Adipocyte (in vitro differentiated cells): ENCODE data around the gene DLGAP1.

Experiments used
- DNase-seq: peaks from one replicate; pipeline ENCODE4 v3.0.0-alpha.2; 2015; ENCODE audit warnings: low read depth
- H3K27me3 ChIP-seq: replicated peaks from 2 replicates; pipeline ENCODE4 v1.7.0; 2013; ENCODE audit warnings: mild to moderate bottlenecking, low read length, moderate library complexity; ENCODE audit not compliant: control insufficient read depth, insufficient read depth
- H3K36me3 ChIP-seq: 2 replicates; pipeline ENCODE4 v1.7.0; 2013; ENCODE audit warnings: low read length, mild to moderate bottlenecking, moderate library complexity; ENCODE audit not compliant: control insufficient read depth, insufficient read depth, severe bottlenecking
- H3K4me1 ChIP-seq: 2 replicates; pipeline ENCODE4 v1.7.0; 2013; ENCODE audit warnings: mild to moderate bottlenecking, low read length, moderate library complexity; ENCODE audit not compliant: control insufficient read depth, insufficient read depth
- H3K4me3 ChIP-seq: 2 replicates; pipeline ENCODE4 v1.7.0; 2013; ENCODE audit warnings: mild to moderate bottlenecking, low read length, moderate library complexity
- H3K9ac ChIP-seq: 2 replicates; pipeline ENCODE4 v1.7.0; 2013; ENCODE audit warnings: mild to moderate bottlenecking, low read length, moderate library complexity
- H3K9me3 ChIP-seq: 2 replicates; pipeline ENCODE4 v1.7.0; 2013; ENCODE audit warnings: mild to moderate bottlenecking, low read length, moderate library complexity; ENCODE audit not compliant: control insufficient read depth

DLGAP1 gene

GRCh38 chr18:3851159-3851558 lies 603.9 kb downstream of the DLGAP1 start:
- Histone ChIP-seq H3K27me3 (no peaks in the 10 kb centered on the region), H3K4me1 (no peaks in the 10 kb centered on the region), H3K9me3 (no peaks in the 10 kb centered on the region), H3K4me3 (no peak overlapping the region), H3K9ac (no peak overlapping the region), H3K36me3 (no peaks in the 10 kb centered on the region)
- DNase-seq: no peak

GRCh38 chr18:3848316-3848715 lies 606.8 kb downstream of the DLGAP1 start:
- H3K9me3 ChIP-seq: no peaks in the 10 kb centered on the region
- DNase-seq: no peak
- no peaks in the 10 kb centered on the region for H3K36me3 ChIP-seq
- no peaks in the 10 kb centered on the region for H3K4me1 ChIP-seq
- H3K4me3 ChIP-seq: no peak overlapping the region
- no peak overlapping the region for H3K9ac ChIP-seq
- no peaks in the 10 kb centered on the region for H3K27me3 ChIP-seq

DNA sequence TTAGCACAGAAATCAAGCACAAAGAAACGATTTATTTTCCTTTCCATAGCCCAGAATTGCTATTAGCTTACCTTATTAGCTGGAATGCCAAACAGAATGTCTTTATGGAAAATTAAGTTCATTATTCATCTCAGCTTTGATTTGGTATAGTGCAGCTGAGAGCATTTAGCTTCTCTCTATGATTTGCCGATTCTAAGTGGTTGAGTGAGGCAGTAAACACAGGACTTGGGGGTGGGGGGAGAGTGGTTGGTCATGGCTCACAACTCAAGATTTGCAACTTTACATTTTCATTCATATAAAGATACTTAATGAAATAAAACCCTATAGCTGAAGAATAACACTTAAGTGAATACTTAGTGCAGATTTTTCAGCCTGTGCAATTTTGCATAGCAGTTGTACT lies 609.9 kb downstream of the DLGAP1 start:
- Histone ChIP-seq H3K9ac (no peak overlapping the region), H3K9me3 (no peaks in the 10 kb centered on the region), H3K4me1 (no peaks in the 10 kb centered on the region), H3K4me3 (no peak overlapping the region), H3K27me3 (no peaks in the 10 kb centered on the region), H3K36me3 (no peaks in the 10 kb centered on the region)
- no peak for DNase-seq

DNA sequence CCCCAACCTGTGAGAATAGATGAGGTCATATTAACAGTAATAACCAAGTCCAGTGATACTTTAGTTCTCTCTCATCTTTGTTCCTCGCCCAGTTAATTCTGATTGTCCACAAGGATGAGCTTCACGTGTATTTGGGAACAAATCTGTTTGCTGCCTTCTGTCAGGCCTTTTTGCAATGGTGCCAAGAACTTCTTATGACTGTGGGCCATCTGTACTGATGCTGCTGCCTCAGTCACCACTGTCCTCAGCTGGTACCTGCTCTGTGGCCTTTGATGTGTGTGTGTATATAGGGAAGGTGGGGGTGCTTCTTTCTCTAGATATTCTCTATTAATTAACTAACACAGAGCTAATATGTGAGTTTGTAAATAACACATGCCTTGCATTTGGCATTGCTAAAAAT lies 612.3 kb downstream of the DLGAP1 start:
- H3K9ac ChIP-seq: no peak overlapping the region
- DNase-seq: no peak
- no peaks in the 10 kb centered on the region for H3K27me3 ChIP-seq
- no peaks in the 10 kb centered on the region for H3K36me3 ChIP-seq
- H3K9me3 ChIP-seq: no peaks in the 10 kb centered on the region
- no peak overlapping the region for H3K4me3 ChIP-seq
- H3K4me1 ChIP-seq: no peaks in the 10 kb centered on the region

DNA sequence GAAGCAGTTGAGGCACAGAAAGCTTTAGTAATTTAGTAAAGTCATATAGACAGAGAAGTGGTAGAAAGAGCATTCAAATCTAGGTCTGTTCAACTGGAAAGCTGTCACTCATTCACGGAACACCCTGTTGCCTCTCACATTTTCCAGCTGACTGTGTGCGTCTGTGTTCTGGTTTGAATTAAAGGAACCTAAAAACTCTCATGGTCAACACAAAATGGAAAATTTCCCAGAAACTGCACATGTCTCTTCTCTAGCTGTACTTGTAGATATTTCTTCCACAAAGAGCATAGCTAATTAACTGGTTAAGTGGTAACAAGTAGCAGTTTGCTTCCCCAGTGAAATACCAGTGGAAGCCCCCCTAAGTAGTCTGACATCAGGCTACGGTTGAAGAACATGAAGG lies 614.3 kb downstream of the DLGAP1 start:
- no peaks in the 10 kb centered on the region for H3K9me3 ChIP-seq
- no peak overlapping the region for H3K4me3 ChIP-seq
- H3K36me3 ChIP-seq: no peaks in the 10 kb centered on the region
- DNase-seq: no peak
- no peaks in the 10 kb centered on the region for H3K27me3 ChIP-seq
- H3K9ac ChIP-seq: no peak overlapping the region
- no peaks in the 10 kb centered on the region for H3K4me1 ChIP-seq

GRCh38 chr18:3839581-3839981 lies 615.5 kb downstream of the DLGAP1 start:
- no peaks in the 10 kb centered on the region for H3K4me1 ChIP-seq
- no peak for DNase-seq
- H3K27me3 ChIP-seq: no peaks in the 10 kb centered on the region

DNA sequence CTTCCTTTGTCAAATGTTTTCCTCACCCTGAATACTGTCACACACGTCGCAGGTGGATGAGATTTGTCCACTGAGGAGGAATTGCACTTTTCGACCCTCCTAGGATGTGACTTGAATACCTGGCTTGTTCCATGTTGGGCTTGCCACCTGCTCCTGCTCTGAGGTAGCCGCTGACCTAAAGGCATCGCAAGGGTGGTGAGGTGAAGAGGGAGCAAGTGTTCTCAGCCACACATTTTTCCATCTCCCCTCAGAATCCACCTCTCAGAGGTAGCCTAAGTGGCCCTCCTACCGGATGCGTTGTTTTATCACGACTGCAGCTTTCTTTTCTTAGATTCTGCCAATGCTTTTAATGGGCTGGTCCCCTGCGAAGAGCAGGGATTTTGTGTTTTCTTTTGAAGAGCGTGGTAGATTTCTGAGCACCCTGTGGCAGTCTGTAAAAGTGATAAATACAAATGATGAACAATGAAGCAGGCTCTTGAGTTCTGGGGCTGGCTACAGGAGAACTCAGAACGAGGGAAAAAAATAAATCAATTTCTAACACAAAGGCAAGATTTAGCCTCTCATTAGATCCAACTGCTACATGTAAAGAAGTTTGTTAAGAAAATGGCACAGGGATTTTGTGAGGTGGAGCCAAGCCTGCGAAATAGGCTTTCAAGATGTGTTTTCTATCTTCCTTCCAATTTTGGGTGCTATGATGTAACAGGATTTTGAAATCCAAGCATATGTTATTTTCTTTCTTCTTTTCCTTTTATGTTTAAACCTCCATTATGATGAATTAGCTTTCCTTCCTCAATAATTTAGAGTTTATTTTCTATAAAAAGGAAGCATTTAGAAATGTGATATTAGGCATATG lies 618.4 kb downstream of the DLGAP1 start:
- no peak for DNase-seq
- no peaks in the 10 kb centered on the region for H3K27me3 ChIP-seq
- no peak overlapping the region for H3K4me3 ChIP-seq
- no peaks in the 10 kb centered on the region for H3K4me1 ChIP-seq
- no peaks in the 10 kb centered on the region for H3K36me3 ChIP-seq
- H3K9ac ChIP-seq: no peak overlapping the region
- H3K9me3 ChIP-seq: no peaks in the 10 kb centered on the region

More at GRCh38 chr18:3839581-3839981, 615.5 kb downstream of the DLGAP1 start:
- Histone ChIP-seq H3K4me3 (no peak overlapping the region), H3K36me3 (no peaks in the 10 kb centered on the region), H3K9me3 (no peaks in the 10 kb centered on the region), H3K9ac (no peak overlapping the region)

GRCh38 chr18:3832025-3832638 lies 623.0 kb downstream of the DLGAP1 start:
- Histone ChIP-seq H3K27me3 (no peaks in the 10 kb centered on the region), H3K9ac (no peak overlapping the region), H3K4me3 (no peak overlapping the region), H3K9me3 (no peaks in the 10 kb centered on the region), H3K36me3 (no peaks in the 10 kb centered on the region), H3K4me1 (no peaks in the 10 kb centered on the region)
- DNase-seq: no peak

GRCh38 chr18:3830604-3831003 lies 624.5 kb downstream of the DLGAP1 start:
- H3K4me1 ChIP-seq: no peaks in the 10 kb centered on the region
- H3K36me3 ChIP-seq: no peaks in the 10 kb centered on the region
- H3K9me3 ChIP-seq: no peaks in the 10 kb centered on the region
- H3K9ac ChIP-seq: no peak overlapping the region
- H3K4me3 ChIP-seq: no peak overlapping the region
- no peak for DNase-seq
- H3K27me3 ChIP-seq: no peaks in the 10 kb centered on the region

DNA sequence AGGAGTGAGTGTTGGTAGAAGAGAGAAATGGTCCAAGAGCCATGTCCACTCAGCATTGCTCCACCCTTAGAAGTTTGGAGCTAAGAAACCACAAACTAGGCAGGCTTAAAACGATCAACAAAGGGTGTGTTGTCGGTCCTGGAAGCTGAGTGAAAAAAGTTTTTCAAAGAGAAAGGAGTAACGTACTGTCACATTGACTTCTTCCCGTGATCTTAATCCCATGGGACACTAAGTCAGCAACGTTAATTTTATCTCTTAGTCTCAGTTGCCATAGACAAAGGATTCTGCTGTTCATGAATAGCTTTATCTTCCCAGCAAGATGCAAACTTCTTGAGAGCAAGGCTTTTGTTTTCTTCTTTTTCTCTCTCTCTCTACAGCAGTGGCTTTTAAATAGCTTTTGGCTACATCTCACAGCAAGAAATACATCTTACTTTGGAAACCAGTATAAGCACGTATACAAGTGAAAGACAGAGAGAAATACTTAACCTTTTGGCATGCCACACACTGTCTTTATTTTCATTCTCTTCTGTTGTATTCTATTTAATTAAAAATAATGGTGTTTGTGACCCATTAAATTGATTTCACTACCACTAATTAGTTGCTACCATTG lies 627.8 kb downstream of the DLGAP1 start:
- Histone ChIP-seq H3K9me3 (no peaks in the 10 kb centered on the region), H3K27me3 (no peaks in the 10 kb centered on the region), H3K4me3 (no peak overlapping the region), H3K36me3 (no peaks in the 10 kb centered on the region), H3K9ac (no peak overlapping the region), H3K4me1 (no peaks in the 10 kb centered on the region)
- DNase-seq: no peak

GRCh38 chr18:3826021-3826420 lies 629.1 kb downstream of the DLGAP1 start:
- Histone ChIP-seq H3K36me3 (no peaks in the 10 kb centered on the region), H3K27me3 (no peaks in the 10 kb centered on the region), H3K9ac (no peak overlapping the region), H3K4me1 (no peaks in the 10 kb centered on the region), H3K4me3 (no peak overlapping the region), H3K9me3 (no peaks in the 10 kb centered on the region)
- no peak for DNase-seq
